ENCODE results near the gene ARHGEF4. TPM values are rescaled to one million over a fixed set of nuclear protein-coding genes. Genes with fewer than 3 reads are reported as not detected.

Gene ARHGEF4
- polyA plus RNA-seq, 3 donors, result 0.05 TPM; not detected in 2

- H3K4me1 Mint-ChIP-seq, result no peaks in the 10 kb centered on the region
- Histone ChIP-seq H3K27ac (ENCODE audit: low read depth in 1 of 2, low read length in 2 of 2) (no peak overlapping the region), H3K36me3 (replicated peaks in 1 of 2; ENCODE audit: control insufficient read depth in 1 of 2, insufficient read depth in 2 of 2, low read length in 2 of 2) (no peaks in the 10 kb centered on the region), H3K9me3 (replicated peaks in 1 of 2; ENCODE audit: control insufficient read depth in 1 of 2, insufficient read depth in 1 of 2, low read length in 2 of 2) (no peaks in the 10 kb centered on the region), H3K27me3 (ENCODE audit: control insufficient read depth in 2 of 2, insufficient read depth in 2 of 2, low read length in 2 of 2) (no peaks in the 10 kb centered on the region), H4K20me1 (ENCODE audit: insufficient read depth, low read length) (no peaks in the 10 kb centered on the region), H2AFZ (ENCODE audit: insufficient read depth, low read depth, low read length, poor library complexity, severe bottlenecking) (peak overlapping the region; percentile 30), H3K9ac (ENCODE audit: insufficient read depth, low read length, poor library complexity, severe bottlenecking) (no peak overlapping the region), H3K4me3 (replicated peaks in 1 of 3; ENCODE audit: low read depth in 2 of 3, low read length in 3 of 3) (no peak overlapping the region), H3K4me2 (replicated peaks; ENCODE audit: extremely low read depth, low read length, poor library complexity, severe bottlenecking) (no peak overlapping the region), H3K4me1 (ENCODE audit: control insufficient read depth in 1 of 2, insufficient read depth in 2 of 2, low read length in 2 of 2) (no peaks in the 10 kb centered on the region), H3K79me2 (ENCODE audit: insufficient read depth, low read length) (no peaks in the 10 kb centered on the region)
- no peak overlapping the region for H3K27ac Mint-ChIP-seq
- H3K27me3 Mint-ChIP-seq (ENCODE audit: low read depth in 3 of 3), result peaks cover 2 to 6% (median 5%) of the 10 kb centered on the region in 3 donors
- peak; percentile 26 to 39 (median 32) for DNase-seq
- H3K4me3 Mint-ChIP-seq, result no peak overlapping the region
- H3K36me3 Mint-ChIP-seq, result no peaks in the 10 kb centered on the region
- 51% methylated on average over 5 of the region's 9 CpGs for WGBS (ENCODE audit: insufficient coverage)
- intact Hi-C loops (cut with micrococcal nuclease), result loop anchor here in 1 of 2 donors (5.0 kb wide), 1 partner anchor 77 kb away; no protein-coding TSS in a partner anchor
- TF ChIP-seq CTCF (IDR thresholded peaks at IDR 0.05), result peak; percentile 68
- H3K9me3 Mint-ChIP-seq, result peaks cover 0 to 3% (median under 1%) of the 10 kb centered on the region in 7 donors
Measured at GRCh38 chr2:130873700-130874346, 37.1 kb downstream of the ARHGEF4 start.

- Histone ChIP-seq H3K79me2 (ENCODE audit: insufficient read depth, low read length) (no peaks in the 10 kb centered on the region), H3K36me3 (replicated peaks in 1 of 2; ENCODE audit: control insufficient read depth in 1 of 2, insufficient read depth in 2 of 2, low read length in 2 of 2) (no peaks in the 10 kb centered on the region), H3K9me3 (replicated peaks in 1 of 2; ENCODE audit: control insufficient read depth in 1 of 2, insufficient read depth in 1 of 2, low read length in 2 of 2) (no peaks in the 10 kb centered on the region), H3K4me2 (replicated peaks; ENCODE audit: extremely low read depth, low read length, poor library complexity, severe bottlenecking) (no peak overlapping the region), H4K20me1 (ENCODE audit: insufficient read depth, low read length) (no peaks in the 10 kb centered on the region), H3K9ac (ENCODE audit: insufficient read depth, low read length, poor library complexity, severe bottlenecking) (no peak overlapping the region), H3K4me1 (ENCODE audit: control insufficient read depth in 1 of 2, insufficient read depth in 2 of 2, low read length in 2 of 2) (no peaks in the 10 kb centered on the region), H2AFZ (ENCODE audit: insufficient read depth, low read depth, low read length, poor library complexity, severe bottlenecking) (no peak overlapping the region), H3K27me3 (ENCODE audit: control insufficient read depth in 2 of 2, insufficient read depth in 2 of 2, low read length in 2 of 2) (no peaks in the 10 kb centered on the region), H3K27ac (ENCODE audit: low read depth in 1 of 2, low read length in 2 of 2) (no peak overlapping the region), H3K4me3 (replicated peaks in 1 of 3; ENCODE audit: low read depth in 2 of 3, low read length in 3 of 3) (no peak overlapping the region)
- H3K9me3 Mint-ChIP-seq, result peaks cover 0 to 3% (median 2%) of the 10 kb centered on the region in 7 donors
- no CpG with 5 or more reads among the region's 3 CpGs for WGBS (ENCODE audit: insufficient coverage)
- peaks cover 2 to 8% (median 4%) of the 10 kb centered on the region in 3 donors for H3K27me3 Mint-ChIP-seq (ENCODE audit: low read depth in 3 of 3)
- H3K4me1 Mint-ChIP-seq, result no peaks in the 10 kb centered on the region
- H3K27ac Mint-ChIP-seq, result no peak overlapping the region
- H3K4me3 Mint-ChIP-seq, result no peak overlapping the region
- DNase-seq, result no peak
- no peak for TF ChIP-seq CTCF (IDR thresholded peaks at IDR 0.05)
- no peaks in the 10 kb centered on the region for H3K36me3 Mint-ChIP-seq
- intact Hi-C loops (cut with micrococcal nuclease), result loop anchor here in 1 of 2 donors (5.0 kb wide), 1 partner anchor 77 kb away; no protein-coding TSS in a partner anchor
Measured at GRCh38 chr2:130874512-130874911, 37.8 kb downstream of the ARHGEF4 start.

All from CD14-positive monocyte (primary cell).